Measurements from ENCODE around the gene ZC3H18.

DNA sequence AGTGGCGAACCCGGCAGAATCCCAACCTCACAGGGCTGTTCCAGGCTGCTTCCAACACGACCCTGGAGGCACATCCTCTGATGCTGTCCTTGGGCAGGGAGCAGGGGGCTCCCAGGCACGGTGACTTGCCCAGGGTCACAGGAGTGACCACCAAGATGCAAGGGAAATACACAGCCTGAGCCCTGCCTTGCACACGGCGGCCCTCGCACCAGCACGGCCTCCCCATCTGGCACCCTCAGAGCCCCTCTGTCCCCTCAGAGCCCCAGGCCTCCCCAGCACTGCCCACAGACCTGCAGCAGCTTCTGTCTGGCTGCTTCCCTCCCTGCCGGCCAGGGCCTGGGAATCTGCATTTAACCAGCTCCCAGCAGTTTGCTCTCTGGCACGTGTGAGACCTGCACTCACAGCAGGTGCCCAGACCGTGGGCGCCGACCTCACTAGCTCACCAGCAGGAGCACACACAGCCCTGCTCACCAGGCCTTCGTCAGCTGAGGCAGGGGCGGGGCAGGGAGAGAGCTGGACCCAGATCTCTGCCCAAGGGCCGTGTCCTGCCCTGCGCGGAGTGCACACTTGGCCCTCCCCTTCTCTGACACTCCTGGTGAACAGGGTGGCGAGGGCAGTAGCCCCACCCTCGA lies 29.7 kb upstream of the ZC3H18 start:
- TF ChIP-seq, protein P1, sequence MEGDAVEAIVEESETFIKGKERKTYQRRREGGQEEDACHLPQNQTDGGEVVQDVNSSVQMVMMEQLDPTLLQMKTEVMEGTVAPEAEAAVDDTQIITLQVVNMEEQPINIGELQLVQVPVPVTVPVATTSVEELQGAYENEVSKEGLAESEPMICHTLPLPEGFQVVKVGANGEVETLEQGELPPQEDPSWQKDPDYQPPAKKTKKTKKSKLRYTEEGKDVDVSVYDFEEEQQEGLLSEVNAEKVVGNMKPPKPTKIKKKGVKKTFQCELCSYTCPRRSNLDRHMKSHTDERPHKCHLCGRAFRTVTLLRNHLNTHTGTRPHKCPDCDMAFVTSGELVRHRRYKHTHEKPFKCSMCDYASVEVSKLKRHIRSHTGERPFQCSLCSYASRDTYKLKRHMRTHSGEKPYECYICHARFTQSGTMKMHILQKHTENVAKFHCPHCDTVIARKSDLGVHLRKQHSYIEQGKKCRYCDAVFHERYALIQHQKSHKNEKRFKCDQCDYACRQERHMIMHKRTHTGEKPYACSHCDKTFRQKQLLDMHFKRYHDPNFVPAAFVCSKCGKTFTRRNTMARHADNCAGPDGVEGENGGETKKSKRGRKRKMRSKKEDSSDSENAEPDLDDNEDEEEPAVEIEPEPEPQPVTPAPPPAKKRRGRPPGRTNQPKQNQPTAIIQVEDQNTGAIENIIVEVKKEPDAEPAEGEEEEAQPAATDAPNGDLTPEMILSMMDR (IDR thresholded peaks at IDR 0.05; ENCODE audit: poor library complexity, severe bottlenecking) = no peak
- TF ChIP-seq POLR2AphosphoS5 (IDR thresholded peaks at IDR 0.05) (no peak), TAF1 (IDR thresholded peaks at IDR 0.05; ENCODE audit: low read depth) (no peak)
